SK-N-SH (cell line): ENCODE measurements around the gene CNTD1. TPM values are rescaled to one million over a fixed set of nuclear protein-coding genes. Genes with fewer than 3 reads are reported as not detected.

Experiments
- CTCF ChIA-PET: fragments of 300-600, 350-600 bp; formaldehyde crosslinking; extraction: SDS; loops from one replicate; lab custom pipeline; 2021; lab: Yijun Ruan, JAX
- POLR2A ChIA-PET: fragments of 350-600 bp; sonication (Branson Sonifier 250); formaldehyde crosslinking; extraction: SDS; loops from one replicate; lab custom pipeline; 2020; ENCODE audit warnings: antibody characterized with exemption, inconsistent platforms; lab: Yijun Ruan, JAX
- DNase-seq: peaks from one replicate; pipeline ENCODE4 v3.0.0; 2012
- H2AFZ ChIP-seq: fragments of 200-600 bp; sonication (generic); 2 replicates; pipeline ENCODE4 v1.8.1; 2016; ENCODE audit warnings: antibody characterized with exemption, mild to moderate bottlenecking, low read depth
- H3F3A ChIP-seq: fragments of 200-600 bp; sonication (generic); replicated peaks from 2 replicates; pipeline ENCODE3; 2016; ENCODE audit warnings: antibody characterized with exemption, mild to moderate bottlenecking; ENCODE audit not compliant: insufficient read depth
- H3K27ac ChIP-seq, 2 experiments: fragments of 200-500 bp in 1 of 2; fragments of 200-600 bp in 1 of 2; sonication (Bioruptor generic) in 1 of 2; sonication (generic), shearing (Covaris generic) in 1 of 2; 2 replicates each; pipeline versions ENCODE4 v1.5.1 to v1.6.1; 2014 to 2016; ENCODE audit warnings: low read depth in 2 of 2, inconsistent platforms in 1 of 2, low read length in 1 of 2, mild to moderate bottlenecking in 1 of 2, mixed read lengths in 1 of 2
- H3K27me3 ChIP-seq: fragments of 200-600 bp; sonication (generic), shearing (Covaris generic); 2 replicates; pipeline ENCODE4 v1.6.1; 2016; ENCODE audit warnings: mixed run types; ENCODE audit not compliant: insufficient read depth
- H3K36me3 ChIP-seq, 2 experiments: fragments of 200-500 bp in 1 of 2; fragments of 200-600 bp in 1 of 2; sonication (Bioruptor generic) in 1 of 2; sonication (generic) in 1 of 2; replicated peaks in 1 of 2; 2 replicates each; pipeline versions ENCODE3 to v1.5.1; 2014 to 2016; ENCODE audit warnings: low read length in 1 of 2, mild to moderate bottlenecking in 1 of 2; ENCODE audit not compliant: insufficient read depth in 2 of 2, control insufficient read depth in 1 of 2
- H3K4me1 ChIP-seq, 2 experiments: fragments of 200-500 bp in 1 of 2; fragments of 200-600 bp in 1 of 2; sonication (Bioruptor generic) in 1 of 2; sonication (generic), shearing (Covaris generic) in 1 of 2; 2 replicates each; pipeline versions ENCODE4 v1.5.1 to v1.6.1; 2014 to 2016; ENCODE audit warnings: low read depth in 1 of 2, low read length in 1 of 2, mixed run types in 1 of 2; ENCODE audit not compliant: insufficient read depth in 2 of 2, control insufficient read depth in 1 of 2
- H3K4me2 ChIP-seq: fragments of 200-600 bp; sonication (generic), shearing (Covaris generic); 2 replicates; pipeline ENCODE4 v1.6.1; 2017; ENCODE audit warnings: mixed run types
- H3K4me3 ChIP-seq, 2 experiments: fragments of 200-500 bp in 1 of 2; fragments of 200-600 bp in 1 of 2; sonication (Bioruptor generic) in 1 of 2; sonication (generic), shearing (Covaris generic) in 1 of 2; 2 replicates each; pipeline versions ENCODE4 v1.5.1 to v1.8.1; 2014 to 2016; ENCODE audit warnings: low read depth in 2 of 2, inconsistent platforms in 1 of 2, low read length in 1 of 2, mild to moderate bottlenecking in 1 of 2, mixed read lengths in 1 of 2, moderate library complexity in 1 of 2
- H3K79me2 ChIP-seq: fragments of 200-600 bp; sonication (generic); 2 replicates; pipeline ENCODE4 v1.8.1; 2017; ENCODE audit warnings: mild to moderate bottlenecking; ENCODE audit not compliant: insufficient read depth
- H3K9ac ChIP-seq: fragments of 200-600 bp; sonication (generic); 2 replicates; pipeline ENCODE4 v1.6.1; 2017; ENCODE audit warnings: mixed run types
- H3K9me2 ChIP-seq: fragments of 200-600 bp; sonication (generic); 2 replicates; pipeline ENCODE4 v1.6.1; 2017; ENCODE audit warnings: mixed run types
- H3K9me3 ChIP-seq: fragments of 200-600 bp; sonication (generic); 2 replicates; pipeline ENCODE4 v1.6.1; 2017; ENCODE audit warnings: mixed run types, mild to moderate bottlenecking, moderate library complexity
- H4K20me1 ChIP-seq: fragments of 200-600 bp; sonication (generic); 2 replicates; pipeline ENCODE4 v1.6.1; 2017; ENCODE audit warnings: mild to moderate bottlenecking, mixed run types; ENCODE audit not compliant: insufficient read depth
- CHD2 ChIP-seq: fragments of 150-350 bp; IDR thresholded peaks from 2 replicates; pipeline ENCODE4 v1.6.1; 2018; ENCODE audit warnings: low read length; ENCODE audit not compliant: partially characterized antibody
- CTCF ChIP-seq: fragments of 200-600 bp; sonication (generic); IDR thresholded peaks from 2 replicates; pipeline ENCODE4 v1.6.1; 2017; ENCODE audit warnings: antibody characterized with exemption, mild to moderate bottlenecking, moderate library complexity
- ELF1 ChIP-seq: IDR thresholded peaks from 2 replicates; pipeline ENCODE4 v1.4.0; 2012
- FOSL2 ChIP-seq: IDR thresholded peaks from 2 replicates; pipeline ENCODE4 v1.4.0; 2012; ENCODE audit warnings: low read depth, mild to moderate bottlenecking, moderate library complexity, borderline replicate concordance
- FOXJ3 ChIP-seq: sonication (generic); formaldehyde crosslinking; IDR thresholded peaks from 2 replicates; pipeline ENCODE4 v1.5.1; 2020; ENCODE audit warnings: mild to moderate bottlenecking, missing genetic modification reagents
- FOXM1 ChIP-seq: IDR thresholded peaks from 2 replicates; pipeline ENCODE4 v1.4.0; 2012; ENCODE audit warnings: low read depth, mild to moderate bottlenecking
- GABPA ChIP-seq: IDR thresholded peaks from 2 replicates; pipeline ENCODE4 v1.4.0; 2012; ENCODE audit warnings: low read depth, mild to moderate bottlenecking
- IRF3 ChIP-seq: fragments of 150-350 bp; IDR thresholded peaks from 2 replicates; pipeline ENCODE4 v1.6.1; 2016; ENCODE audit warnings: mild to moderate bottlenecking, low read depth, low read length
- MAX ChIP-seq: IDR thresholded peaks from 2 replicates; pipeline ENCODE4 v1.4.0; 2012; ENCODE audit warnings: low read depth
- MEF2A ChIP-seq: IDR thresholded peaks from 2 replicates; pipeline ENCODE4 v1.4.0; 2012; ENCODE audit warnings: low read depth, borderline replicate concordance
- MXI1 ChIP-seq: IDR thresholded peaks from 2 replicates; pipeline ENCODE4 v1.6.1; 2012; ENCODE audit warnings: mild to moderate bottlenecking, low read depth, low read length, improper control_type of control experiment
- NFIC ChIP-seq: IDR thresholded peaks from 2 replicates; pipeline ENCODE4 v1.4.0; 2012; ENCODE audit warnings: borderline replicate concordance
- NRF1 ChIP-seq: IDR thresholded peaks from 2 replicates; pipeline ENCODE4 v1.6.1; 2012; ENCODE audit warnings: low read depth, mild to moderate bottlenecking, low read length
- POLR2AphosphoS5 ChIP-seq: IDR thresholded peaks from 2 replicates; pipeline ENCODE4 v1.6.1; 2012; ENCODE audit warnings: low read depth, low read length
- RAD21 ChIP-seq: IDR thresholded peaks from 2 replicates; pipeline ENCODE4 v1.6.1; 2012; ENCODE audit warnings: mild to moderate bottlenecking, low read length
- RCOR1 ChIP-seq: fragments of 150-350 bp; IDR thresholded peaks from 2 replicates; pipeline ENCODE4 v1.6.1; 2017; ENCODE audit warnings: antibody characterized with exemption, low read length
- REST ChIP-seq: IDR thresholded peaks from 2 replicates; pipeline ENCODE4 v1.6.1; 2012; ENCODE audit warnings: mild to moderate bottlenecking, low read depth, low read length, moderate library complexity
- RFX5 ChIP-seq: IDR thresholded peaks from 2 replicates; pipeline ENCODE4 v1.6.1; 2012; ENCODE audit warnings: mild to moderate bottlenecking, improper control_type of control experiment, low read length
- RXRA ChIP-seq: IDR thresholded peaks from 2 replicates; pipeline ENCODE4 v1.4.0; 2012; ENCODE audit warnings: low read depth, mild to moderate bottlenecking, borderline replicate concordance
- TAF1 ChIP-seq: IDR thresholded peaks from 2 replicates; pipeline ENCODE4 v1.6.1; 2012; ENCODE audit warnings: low read depth, mild to moderate bottlenecking, low read length, moderate library complexity, borderline replicate concordance
- TCF12 ChIP-seq: IDR thresholded peaks from 2 replicates; pipeline ENCODE4 v1.4.0; 2012
- TEAD4 ChIP-seq: IDR thresholded peaks from 2 replicates; pipeline ENCODE4 v1.4.0; 2012; ENCODE audit warnings: mild to moderate bottlenecking, borderline replicate concordance; ENCODE audit not compliant: insufficient read depth
- USF2 ChIP-seq: fragments of 150-350 bp; IDR thresholded peaks from 2 replicates; pipeline ENCODE4 v1.6.1; 2017; ENCODE audit warnings: antibody characterized with exemption, low read length, low read depth, borderline replicate concordance
- YY1 ChIP-seq: IDR thresholded peaks from 2 replicates; pipeline ENCODE4 v1.4.0; 2012; ENCODE audit warnings: low read depth, mild to moderate bottlenecking
- WGBS: methylation state at CpG from one replicate; pipeline ENCODE4 v1.1.6; 2017; ENCODE audit warnings: low lambda C conversion rate; 5-methylcytosine and 5-hydroxymethylcytosine counted together
- polyA plus RNA-seq, 3 experiments: library from polyadenylated mRNA; depleted of rRNA; stranded (reverse); fragments of >200 nt; gene quantifications; 2 replicates each; pipeline ENCODE4 v1.2.3, GENCODE V29; 2012

Gene CNTD1
- 0.26 TPM in 1 of 2 replicates, not detected in the other for polyA plus RNA-seq (2012; rRNA removed)
- 0.10 and 0.30 TPM in 2 replicates for polyA plus RNA-seq (2012; cell fraction: cytosol; rRNA removed)
- polyA plus RNA-seq (2012; cell fraction: nucleus; rRNA removed): 0.18 and 0.19 TPM in 2 replicates

GRCh38 chr17:42798383-42799380 is at the start of gene CNTD1, which contains the start of gene COA3:
Gene CNTD1 (plus strand): TSS chr17:42798861. CDS start chr17:42799068, 207 bp downstream.
Gene COA3 (minus strand): TSS chr17:42798704. CDS start chr17:42798681, 23 bp downstream.
- WGBS: 45% methylated on average over 31 of the region's 66 CpGs
- Histone ChIP-seq H3F3A (no peaks in the 10 kb centered on the region), H3K36me3 (no peaks in the 10 kb centered on the region), H3K79me2 (peaks cover 18% of the 10 kb centered on the region; the same call in 1 of the 2 replicates), H3K9ac (peak within 1 kb of the TSS; percentile 84), H3K4me1 (peaks cover 7 to 15% of the 10 kb centered on the region in 2 experiments; a peak in 1 of 4 replicates), H3K9me2 (no peaks in the 10 kb centered on the region), H3K27ac (peak within 1 kb of the TSS; percentile 36 to 65), H4K20me1 (no peaks in the 10 kb centered on the region), H3K4me2 (peak within 1 kb of the TSS; percentile 87), H3K4me3 (peak within 1 kb of the TSS; percentile 93 to 94), H3K9me3 (no peaks in the 10 kb centered on the region), H2AFZ (peak within 1 kb of the TSS; percentile 81; the same call in 1 of the 2 replicates), H3K27me3 (no peaks in the 10 kb centered on the region)
- peak; percentile 97 for DNase-seq
- ChIA-PET CTCF (interaction anchor here (0.7 to 2.2 kb wide), 6 partner anchors 11 to 221 kb away, joined by 3 to 7 read pairs (median 4); partner anchors contain the start of genes BECN1 and PSMC3IP), POLR2A (interaction anchor here (0.6 to 1.3 kb wide), 4 partner anchors 18 to 25 kb away, joined by 3 to 4 read pairs (median 4); partner anchors contain the start of genes BECN1, VPS25 and WNK4)
- TF ChIP-seq RFX5 (no peak), TCF12 (no peak), NRF1 (no peak), CTCF (no peak), POLR2AphosphoS5 (peak; percentile 74), RCOR1 (0 out of 2 replicates have a peak, but pooled peaks have one; percentile 15), NFIC (no peak), IRF3 (no peak), MEF2A (no peak), GABPA (peak; percentile 49; the same call in 1 of the 2 replicates), REST (no peak), ELF1 (peak; percentile 53), USF2 (no peak), TEAD4 (no peak), MAX (peak; percentile 96), FOSL2 (no peak), FOXM1 (no peak), MXI1 (peak; percentile 87), RXRA (no peak), FOXJ3 (CRISPR knock-in tag) (no peak), TAF1 (peak; percentile 66; the same call in 1 of the 2 replicates), YY1 (peak; percentile 94), RAD21 (no peak), CHD2 (peak; percentile 81)
